Stimulated activated CD8-positive, alpha-beta memory T cell treated with anti-CD3 and anti-CD28 coated beads, Interleukin-12 subunit alpha, Interleukin-12 subunit beta, amount 100 ng/mL, for 24 hours (primary cell): ENCODE data around the gene RAD51B.
"Not testable (repeated sequence)": the region's sequence is repeated elsewhere in the genome, so short reads cannot be mapped to it uniquely, and the experiment has no call there.

Experiments
- DNase-seq: peaks from one replicate; pipeline ENCODE4 v3.0.0-alpha.2; 2020; ENCODE audit errors: extremely low read depth

RAD51B gene

DNA sequence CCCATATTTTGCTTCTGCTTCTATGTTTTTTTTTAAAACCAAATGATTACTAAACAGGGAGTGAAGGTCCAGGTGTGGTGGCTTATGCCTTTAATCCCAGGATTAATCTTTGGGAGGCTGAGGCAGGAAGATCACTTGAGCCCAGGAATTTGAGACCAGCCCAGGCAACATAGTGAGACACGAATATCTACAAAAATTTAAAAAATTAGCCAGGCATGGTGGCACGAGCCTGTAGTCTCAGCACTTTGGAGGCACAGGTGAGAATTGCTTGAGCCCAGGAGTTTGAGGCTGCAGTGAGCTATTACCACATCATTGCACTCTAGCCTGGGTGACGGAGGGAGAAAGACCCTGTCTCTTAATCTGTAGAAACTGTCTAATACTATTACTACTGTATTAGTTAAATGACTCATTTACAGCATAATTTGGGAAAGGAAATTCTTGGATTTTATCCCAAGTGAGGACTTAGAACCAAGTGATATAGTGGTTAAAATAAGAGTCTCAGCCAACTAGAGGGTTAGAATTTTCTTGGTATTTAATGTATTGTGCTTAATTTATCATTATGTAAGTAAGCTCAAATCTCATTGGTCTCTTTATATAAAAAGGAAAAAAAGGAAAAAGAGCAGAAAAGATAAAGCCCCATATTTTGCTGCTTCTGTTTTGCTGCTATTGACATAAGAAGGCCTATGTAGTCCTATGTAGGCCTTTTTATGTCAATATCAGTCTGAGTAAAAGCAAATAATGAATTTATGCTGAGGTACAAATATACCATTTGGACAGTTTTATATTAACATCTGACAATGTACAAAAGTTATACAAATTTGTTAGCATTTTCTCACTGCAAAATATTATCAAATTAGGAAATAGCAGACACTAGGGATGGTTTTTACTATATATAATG is 163.4 kb downstream of the RAD51B start:
- no peak for DNase-seq

DNA sequence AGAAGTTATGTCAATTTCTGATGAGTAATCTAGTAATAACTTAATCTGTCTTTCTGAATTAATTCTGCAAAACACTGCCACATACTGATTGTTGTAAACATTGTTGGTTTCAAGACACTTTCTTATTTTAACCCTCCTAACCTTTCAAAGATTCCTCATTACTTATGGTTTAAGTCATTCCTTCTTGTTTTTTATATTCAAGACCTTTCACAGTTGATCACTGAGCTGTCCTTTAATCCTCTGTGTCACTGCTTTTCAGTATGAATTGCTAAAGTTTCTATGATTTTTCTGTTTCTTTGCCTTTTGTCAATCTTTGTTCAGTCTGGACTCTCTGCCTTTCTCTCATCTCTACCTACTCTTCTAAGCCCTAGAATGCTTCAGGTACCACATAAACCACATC is 164.7 kb downstream of the RAD51B start:
- no peak for DNase-seq

DNA sequence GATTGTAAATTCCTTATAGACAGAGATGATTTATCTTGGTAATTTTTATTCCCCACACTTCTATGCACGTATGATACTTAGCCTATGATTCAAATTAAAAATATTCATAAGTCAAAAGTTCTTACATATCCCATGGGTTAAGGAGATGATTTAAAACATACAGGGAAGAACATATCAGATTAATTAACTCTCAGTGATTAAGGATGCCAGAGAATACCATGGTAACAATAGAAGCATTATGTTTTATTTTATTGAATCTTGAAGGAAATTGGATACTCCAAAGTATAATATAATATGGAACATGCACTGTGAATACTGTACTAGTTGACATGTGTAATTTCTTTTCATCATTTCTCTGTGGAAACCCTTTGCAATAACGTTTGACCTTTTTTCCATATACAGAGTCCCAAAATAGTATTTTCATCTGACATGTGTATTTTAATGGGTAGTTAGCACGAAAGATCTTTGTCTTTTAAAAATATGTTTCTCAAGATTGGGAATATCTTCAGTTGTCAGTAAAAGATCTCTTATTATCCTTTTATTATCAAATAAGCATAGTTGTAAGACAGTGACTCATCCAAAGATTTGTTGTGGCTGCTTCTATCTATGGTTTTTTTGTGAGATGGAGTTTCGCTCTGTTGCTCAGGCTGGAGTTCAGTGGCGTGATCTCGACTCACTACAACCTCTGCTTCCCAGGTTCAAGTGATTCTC is 166.7 kb downstream of the RAD51B start:
- DNase-seq, result no peak

DNA sequence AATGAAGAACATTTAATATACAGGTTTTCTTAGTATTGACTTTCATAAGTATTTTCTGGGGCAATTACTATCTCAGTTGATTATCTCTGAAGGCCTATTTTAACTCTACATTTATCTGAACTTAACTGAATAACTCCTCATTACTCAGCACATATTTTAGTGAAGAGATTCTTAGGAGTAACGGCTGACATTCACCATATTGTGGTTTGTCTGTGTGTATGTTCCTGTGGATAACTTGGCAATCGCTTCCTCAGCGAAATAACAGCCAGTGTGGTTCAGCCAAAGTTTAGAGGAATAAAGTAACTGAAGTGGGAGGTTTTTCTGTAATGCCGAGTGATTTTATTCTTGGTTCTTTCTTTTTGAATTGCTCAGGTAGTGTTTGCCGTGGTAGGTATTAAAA is 168.0 kb downstream of the RAD51B start:
- DNase-seq, result no peak

DNA sequence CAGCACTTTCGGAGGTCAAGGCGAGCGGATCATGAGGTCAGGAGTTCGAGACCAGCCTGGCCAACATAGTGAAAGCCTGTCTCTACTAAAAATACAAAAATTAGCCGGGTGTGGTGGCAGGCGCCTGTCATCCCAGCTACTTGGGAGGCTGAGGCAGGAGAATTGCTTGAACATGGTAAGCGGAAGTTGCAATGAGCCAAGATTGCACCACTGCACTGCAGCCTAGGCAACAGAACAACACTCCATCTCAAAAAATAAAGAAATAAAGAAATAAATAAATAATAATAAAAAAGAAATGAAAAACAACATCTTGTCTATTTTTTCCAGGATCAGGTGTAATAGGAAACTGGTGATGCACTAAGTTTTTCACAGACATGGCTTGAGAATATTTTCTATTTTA is 168.6 kb downstream of the RAD51B start:
- not testable (repeated sequence) for DNase-seq

DNA sequence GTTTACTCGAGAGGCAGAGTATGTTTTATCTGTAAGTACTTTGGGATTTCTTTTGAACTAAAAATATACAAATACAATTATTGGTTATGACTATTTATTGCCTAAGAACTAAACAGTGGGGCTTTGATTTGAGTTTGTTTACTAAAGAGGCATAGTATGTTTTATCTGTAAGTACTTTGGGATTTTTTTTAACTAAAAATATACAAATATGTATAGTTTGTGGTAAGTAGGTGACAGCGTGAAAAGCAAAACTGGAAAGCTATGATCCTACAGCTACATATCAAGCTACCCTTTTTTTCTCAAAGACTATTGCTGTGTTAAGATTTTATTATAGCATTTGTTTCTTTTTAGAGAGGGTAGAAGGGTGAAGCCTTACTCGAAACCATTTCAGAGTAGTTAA is 171.0 kb downstream of the RAD51B start:
- no peak for DNase-seq

DNA sequence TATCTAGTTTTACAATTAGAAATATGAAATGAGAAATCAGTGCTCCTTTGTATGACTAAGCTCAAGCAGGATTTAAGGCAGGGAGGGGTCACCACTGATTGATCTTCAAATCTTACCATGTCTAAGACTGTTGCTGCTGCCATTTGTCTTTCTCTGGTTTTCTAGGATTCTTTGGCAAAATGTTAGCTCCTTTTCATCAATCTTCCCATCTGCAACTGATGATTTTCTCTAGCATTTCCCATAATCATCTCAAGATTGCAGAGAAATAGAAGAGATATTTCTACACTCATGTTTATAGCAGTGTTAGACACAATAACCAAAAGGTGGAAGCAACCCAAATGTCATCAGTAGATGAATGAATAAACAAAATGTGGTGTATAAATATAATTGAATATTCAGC is 175.0 kb downstream of the RAD51B start:
- DNase-seq, result no peak

DNA sequence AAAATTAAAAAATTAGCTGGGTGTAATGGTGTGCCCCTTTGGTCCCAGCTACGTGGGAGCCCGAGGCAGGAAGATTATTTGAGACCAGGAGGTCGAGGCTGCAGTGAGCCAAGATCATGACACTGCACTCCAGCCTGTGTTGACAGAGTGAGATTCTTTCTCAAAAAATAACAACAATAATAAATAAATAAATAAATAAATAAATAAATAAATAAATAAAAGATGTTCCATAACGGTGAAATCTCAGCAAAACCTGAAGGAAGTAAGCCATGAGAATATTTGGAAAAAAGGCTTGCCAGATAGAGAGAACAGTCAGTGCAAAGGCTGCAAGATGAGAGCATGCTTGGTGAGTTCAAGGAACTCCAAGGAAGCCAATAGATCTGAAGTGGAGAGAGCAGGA is 176.7 kb downstream of the RAD51B start:
- DNase-seq, result no peak

DNA sequence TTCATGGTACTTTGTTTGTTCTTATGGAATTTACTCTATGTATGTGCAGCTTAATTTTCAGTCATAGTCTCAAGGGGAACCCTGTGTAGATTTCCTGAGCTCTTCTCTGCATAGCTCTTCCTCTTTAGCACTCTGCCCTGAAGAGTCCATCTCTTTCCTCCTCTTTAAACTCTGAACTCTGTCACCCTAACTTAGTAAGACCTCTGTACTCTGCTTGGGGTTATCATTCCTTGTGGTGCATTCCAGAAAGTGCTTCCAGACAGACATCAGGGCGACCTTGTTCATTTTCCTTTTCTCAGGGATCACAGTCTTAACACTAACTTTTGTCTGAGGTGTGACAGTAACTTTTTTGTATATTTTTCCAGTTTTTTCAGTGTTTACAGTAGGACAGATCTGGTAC is 179.3 kb downstream of the RAD51B start:
- DNase-seq, result no peak

DNA sequence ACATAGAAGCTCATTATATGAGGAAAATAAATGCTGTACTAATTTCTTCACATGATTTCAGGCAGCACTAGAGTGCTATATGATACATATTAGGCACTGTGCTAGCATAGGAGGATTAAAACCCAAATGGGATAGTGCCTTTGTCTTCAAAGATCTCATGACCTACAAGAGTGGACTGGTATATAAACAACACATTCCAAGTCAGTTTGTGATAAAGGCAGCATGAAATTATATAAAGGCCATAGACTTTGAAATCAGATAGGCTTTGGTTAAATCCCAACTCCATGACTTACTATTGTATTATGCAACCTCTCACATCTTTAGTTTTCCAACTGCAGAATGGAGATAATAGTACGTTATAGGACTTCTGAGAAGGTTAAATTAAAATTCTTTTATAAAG is 179.7 kb downstream of the RAD51B start:
- DNase-seq, result no peak

DNA sequence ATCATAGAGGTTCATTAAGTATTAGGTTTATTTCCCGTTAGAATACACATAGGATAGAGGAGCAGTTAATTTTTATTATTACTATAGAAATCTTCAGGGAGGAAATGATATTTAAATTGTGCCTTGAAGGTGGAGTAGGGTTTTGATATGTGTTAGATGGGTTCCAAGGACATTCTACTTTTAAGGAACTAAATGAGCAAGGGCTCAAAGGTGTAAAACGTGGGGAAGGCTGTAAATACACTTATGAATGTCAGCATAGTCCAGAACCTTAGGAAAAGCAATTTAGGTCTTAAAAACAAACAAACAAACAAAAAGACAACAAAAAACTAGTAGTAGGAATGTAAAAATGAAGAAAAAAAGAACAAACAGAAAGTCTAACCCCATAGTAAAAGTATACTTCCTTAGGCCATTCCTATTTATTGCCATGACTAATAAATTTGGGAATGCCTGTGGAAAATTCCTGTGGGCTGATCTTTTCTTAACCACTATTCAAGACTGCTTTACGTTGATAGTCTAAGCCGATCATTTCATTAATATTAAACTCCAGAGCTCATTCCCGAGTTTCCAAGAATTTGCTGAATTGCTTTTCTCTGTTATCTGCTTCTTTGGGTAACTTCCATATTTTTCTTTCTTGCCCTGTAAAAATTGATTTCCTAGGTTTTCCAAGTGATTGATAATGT is 180.3 kb downstream of the RAD51B start:
- no peak for DNase-seq

DNA sequence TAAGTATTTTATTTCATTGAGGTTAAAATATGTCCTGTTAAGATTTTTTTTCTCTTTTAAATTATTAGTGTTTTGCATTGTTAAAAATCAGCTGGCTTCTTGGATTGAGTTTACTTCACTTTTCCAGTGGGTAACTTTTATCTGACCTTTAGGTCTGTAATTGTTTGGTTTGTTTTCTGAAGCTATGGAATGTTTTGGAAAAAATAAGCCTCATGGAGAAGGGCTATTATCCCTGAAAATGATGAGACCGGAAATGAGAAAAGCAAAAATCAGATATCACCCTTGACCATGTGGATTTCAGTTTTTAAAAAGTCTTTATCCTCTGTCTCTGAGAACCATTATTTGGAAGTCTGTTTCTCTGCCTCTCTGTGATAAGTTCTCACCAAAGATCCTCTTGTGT is 180.9 kb downstream of the RAD51B start:
- DNase-seq, result no peak

DNA sequence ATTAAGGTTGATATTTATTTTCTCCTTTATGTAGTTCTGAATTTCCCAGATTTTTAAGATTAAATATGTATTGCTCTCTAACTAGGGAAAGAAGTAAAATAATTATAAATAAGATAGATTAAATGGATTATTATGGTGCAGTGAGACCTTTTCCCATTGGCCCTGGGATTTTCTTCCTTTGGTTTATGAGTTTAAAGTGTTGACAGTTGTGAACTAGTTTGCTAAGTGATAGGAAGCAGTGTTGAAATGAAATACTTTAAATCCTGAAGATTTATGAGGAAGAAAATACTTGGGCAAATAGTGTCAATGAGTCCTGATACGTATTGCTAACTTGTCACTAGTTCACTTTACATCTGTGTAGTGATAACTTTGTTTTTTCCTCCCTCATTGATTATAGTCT is 188.9 kb downstream of the RAD51B start:
- no peak for DNase-seq

DNA sequence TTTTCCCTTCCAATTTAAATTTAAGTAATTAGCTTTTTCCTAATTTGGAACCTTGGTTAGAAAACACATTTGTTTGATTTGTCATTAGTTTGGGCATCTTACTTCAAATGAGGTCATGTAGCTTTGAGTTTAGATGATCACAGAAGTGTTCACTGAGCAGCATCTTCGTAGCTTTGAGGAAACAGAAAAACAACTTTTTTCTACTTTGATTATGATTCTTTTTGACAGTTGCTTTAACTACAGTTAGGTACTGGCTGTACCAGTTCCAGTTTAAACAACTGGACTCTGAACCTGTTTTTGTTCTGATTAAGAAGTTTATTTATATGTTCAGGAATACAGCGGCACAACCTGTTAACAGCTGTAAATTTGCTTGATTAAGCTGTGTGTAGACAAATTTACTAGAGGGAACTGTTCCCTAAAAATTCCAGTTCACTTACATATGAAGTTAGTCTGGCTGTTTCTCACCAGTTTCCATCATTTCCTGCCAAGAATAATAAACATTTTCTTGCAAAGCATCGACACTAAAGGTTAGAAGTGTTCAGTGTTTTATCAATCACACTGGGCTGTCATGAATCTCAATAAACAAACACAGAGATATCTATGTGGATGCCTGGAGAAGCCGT is 191.9 kb downstream of the RAD51B start:
- DNase-seq, result no peak

DNA sequence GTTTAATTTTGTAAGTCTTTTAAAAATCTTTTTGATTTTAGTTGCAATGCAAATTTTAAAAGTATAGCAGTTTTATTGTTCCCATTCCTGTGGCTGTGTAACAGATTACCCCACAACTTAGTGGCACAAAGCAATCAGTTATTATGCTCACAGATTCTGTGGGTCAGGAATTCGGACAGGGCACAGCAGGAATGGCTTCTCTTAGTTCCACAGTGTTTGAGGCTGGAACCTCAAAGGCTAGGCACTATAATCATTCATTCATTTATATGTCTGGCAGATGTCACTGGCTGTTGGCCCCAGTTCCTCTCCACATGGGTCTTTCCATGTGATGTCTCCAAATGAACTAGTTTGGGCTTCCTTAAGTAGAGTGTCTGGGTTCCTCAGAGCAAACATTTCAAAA is 193.3 kb downstream of the RAD51B start:
- no peak for DNase-seq

DNA sequence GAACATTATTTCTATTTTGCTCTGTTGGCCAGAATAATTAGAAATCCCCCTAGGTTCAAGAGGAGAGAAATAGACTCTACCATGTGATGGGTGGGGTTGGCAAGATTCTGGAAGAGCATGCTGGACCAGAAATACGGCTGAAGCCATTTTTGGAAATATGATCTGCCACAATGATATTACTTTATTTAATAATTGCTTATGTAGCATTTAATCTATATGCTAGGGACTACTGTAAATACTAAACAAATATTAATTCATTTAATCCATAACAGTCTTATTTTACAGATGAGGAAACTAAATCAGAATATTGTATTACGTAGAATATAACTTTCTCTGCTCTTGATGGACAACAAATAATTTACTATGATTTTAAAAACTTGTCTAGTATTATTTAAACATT is 193.7 kb downstream of the RAD51B start:
- no peak for DNase-seq

DNA sequence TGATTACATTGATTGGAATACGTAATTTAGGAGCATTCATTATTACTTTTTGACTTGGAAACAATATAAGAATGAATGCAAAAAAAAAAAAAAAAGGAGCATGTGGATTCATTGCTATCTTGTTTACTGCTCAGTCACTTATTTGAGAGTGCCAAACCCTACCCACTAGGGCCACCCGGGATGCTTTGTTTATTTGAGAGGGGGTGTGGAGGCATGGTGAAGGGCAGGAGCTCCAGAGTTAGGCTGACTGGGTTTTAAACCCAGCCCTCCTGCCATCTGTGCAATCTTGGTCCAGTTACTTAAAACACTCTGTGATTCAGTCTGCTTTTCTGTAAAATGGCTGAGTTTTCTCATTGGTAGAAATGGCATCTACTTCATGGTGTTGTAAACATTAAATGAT is 195.2 kb downstream of the RAD51B start:
- no peak for DNase-seq

DNA sequence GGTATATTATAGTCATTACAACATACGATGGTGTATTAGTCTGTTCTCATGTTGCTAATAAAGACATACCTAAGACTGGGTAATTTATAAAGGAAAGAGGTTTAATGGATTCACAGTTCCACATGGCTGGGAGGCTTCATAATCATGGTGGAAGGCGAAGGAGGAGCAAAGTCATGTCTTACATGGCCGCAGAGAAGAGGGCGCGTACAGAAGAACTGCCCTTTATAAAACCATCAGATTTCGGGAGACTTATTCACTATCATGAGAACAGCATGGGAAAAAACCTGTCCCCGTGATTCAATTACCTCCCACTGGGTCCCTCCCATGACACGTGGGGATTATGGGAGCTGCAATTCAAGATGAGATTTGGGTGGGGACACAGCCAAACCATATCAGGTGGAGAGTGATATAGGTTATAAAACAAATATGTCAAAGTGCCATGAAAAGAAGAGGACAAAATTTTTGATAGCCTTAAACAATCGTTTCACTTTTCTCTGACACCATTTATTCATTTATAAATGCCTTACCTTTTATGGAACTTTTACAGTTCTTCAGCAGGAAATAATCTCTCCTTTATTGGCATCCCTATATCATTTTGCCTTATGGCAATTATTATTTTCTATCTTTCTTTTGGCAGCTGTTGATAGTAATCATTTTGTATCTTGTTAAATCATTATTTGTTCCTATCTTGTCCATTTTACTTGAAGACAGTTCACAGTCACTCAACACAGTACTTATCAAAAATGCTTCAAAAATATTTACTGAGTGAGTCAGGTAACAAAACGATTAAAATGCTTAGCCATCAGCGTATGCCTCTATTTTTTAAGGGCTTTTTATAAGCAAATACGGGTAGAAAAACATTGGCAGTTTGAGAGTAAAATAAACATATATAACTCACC is 196.0 kb downstream of the RAD51B start:
- DNase-seq, result no peak

DNA sequence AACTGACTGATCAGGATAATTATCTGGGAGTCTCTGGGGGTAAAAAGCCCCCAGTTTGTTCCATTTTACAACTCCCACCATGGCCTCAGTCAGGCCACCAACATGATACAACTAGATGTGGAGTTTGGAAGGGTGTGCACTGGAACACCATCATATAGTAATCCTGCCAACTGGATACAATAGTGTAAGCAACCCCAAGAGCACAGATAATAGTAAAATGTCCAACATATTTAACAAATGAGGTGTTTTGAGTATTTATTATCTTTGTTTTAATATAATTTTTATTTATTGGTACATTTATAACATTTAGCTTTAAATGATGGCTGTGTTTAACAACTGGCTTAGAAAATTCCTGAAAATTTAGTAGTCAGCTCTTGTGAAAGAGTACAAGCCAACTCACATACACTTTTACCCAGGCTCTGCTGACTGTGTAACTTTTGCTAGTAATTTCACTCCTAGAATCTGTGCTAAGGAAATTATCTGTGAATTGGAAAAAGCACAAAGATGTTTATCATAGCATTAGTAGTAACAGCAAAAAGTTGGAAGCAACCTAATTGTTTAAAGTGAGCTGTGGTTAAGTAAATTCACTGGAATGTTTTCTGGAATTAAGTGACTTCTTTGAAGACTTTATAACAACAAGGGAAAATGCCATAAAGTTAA is 196.8 kb downstream of the RAD51B start:
- DNase-seq, result no peak

DNA sequence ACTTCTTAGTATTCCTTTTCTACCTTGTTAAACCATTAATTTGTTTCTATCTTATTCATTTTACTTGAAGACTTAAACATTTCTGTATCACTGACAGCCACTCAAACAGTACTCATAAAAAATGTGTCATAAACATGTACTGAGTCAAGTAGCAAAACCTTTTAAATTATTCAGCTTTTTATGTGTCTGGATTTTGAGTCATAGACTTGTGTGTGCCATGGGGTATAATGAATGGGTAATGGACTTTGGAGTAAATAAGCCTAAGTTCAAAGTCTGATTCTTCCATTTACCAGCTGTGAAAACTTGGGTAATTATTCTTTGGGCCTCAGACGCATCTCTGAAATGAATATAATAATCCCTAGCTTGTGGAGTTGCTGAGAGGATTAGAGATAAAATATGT is 199.0 kb downstream of the RAD51B start:
- no peak for DNase-seq

DNA sequence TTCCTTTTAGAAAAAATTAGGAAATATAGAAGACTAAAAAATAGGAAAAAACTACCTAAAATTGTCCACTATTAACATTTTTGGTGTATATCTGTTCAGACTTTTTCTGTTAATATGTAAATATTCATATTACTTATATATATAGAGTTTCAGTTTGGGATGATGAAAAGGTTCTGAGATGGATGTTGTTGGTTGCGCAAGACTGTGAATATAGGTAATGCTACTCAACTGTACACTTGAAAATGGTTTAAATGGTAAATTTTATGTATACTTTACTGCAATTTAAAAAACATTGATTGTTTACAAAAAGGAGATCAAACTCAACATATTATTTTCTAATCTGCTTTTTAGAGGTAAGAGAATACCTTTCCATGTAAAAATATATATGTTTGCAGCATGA is 200.9 kb downstream of the RAD51B start:
- no peak for DNase-seq
